ENCODE measurements around the gene CFAP65. TPM values are rescaled to one million over a fixed set of nuclear protein-coding genes. Genes with fewer than 3 reads are reported as not detected.
A peak's percentile ranks its signal among the peaks of the same experiment; 100 is the strongest.

Gene CFAP65
- total RNA-seq, 1 donor from 2014 or later, result 0.80 TPM

- H3K9me3 Mint-ChIP-seq, result no peaks in the 10 kb centered on the region
- Histone ChIP-seq H3K9ac (no peak overlapping the region), H4K20me1 (ENCODE audit: low read depth) (no peaks in the 10 kb centered on the region), H3K27me3 (no peaks in the 10 kb centered on the region), H3K4me3 (no peak overlapping the region), H2AFZ (replicated peaks) (no peak overlapping the region), H3K36me3 (no peaks in the 10 kb centered on the region), H3K4me2 (no peak overlapping the region), H3K27ac (no peak overlapping the region), H3K79me2 (ENCODE audit: low read depth) (no peaks in the 10 kb centered on the region), H3K9me3 (ENCODE audit: low read depth) (no peaks in the 10 kb centered on the region), H3F3A (ENCODE audit: low read depth) (no peaks in the 10 kb centered on the region), H3K4me1 (peaks cover 3% of the 10 kb centered on the region)
- H3K27me3 Mint-ChIP-seq (ENCODE audit: insufficient read depth, low read depth), result peaks cover 2% of the 10 kb centered on the region
- no peak overlapping the region for H3K27ac Mint-ChIP-seq
- TF ChIP-seq EZH2 (IDR thresholded peaks at IDR 0.05) (no peak), CTCF (IDR thresholded peaks at IDR 0.05) (no peak), EZH2phosphoT487 (IDR thresholded peaks at IDR 0.05) (no peak)
- H3K4me3 Mint-ChIP-seq, result no peak overlapping the region
- no peaks in the 10 kb centered on the region for H3K36me3 Mint-ChIP-seq
- H3K4me1 Mint-ChIP-seq, result peaks cover 7% of the 10 kb centered on the region
- DNase-seq (ENCODE audit: low spot score), result no peak
Observed at GRCh38 chr2:219026946-219027345, 14.4 kb downstream of the CFAP65 start.

- H3K4me3 Mint-ChIP-seq, result no peak overlapping the region
- H4K20me1 ChIP-seq (ENCODE audit: low read depth), result no peaks in the 10 kb centered on the region
- peaks cover 3% of the 10 kb centered on the region for H3K27me3 Mint-ChIP-seq (ENCODE audit: insufficient read depth, low read depth)
Observed at GRCh38 chr2:219025637-219026585, 15.4 kb downstream of the CFAP65 start.

GRCh38 chr2:219024059-219024458 lies 17.3 kb downstream of the CFAP65 start:
- no peaks in the 10 kb centered on the region for H3K36me3 Mint-ChIP-seq
- H3K4me3 Mint-ChIP-seq, result no peak overlapping the region

More at GRCh38 chr2:219025637-219026585, 15.4 kb downstream of the CFAP65 start:
- no peaks in the 10 kb centered on the region for H3K36me3 Mint-ChIP-seq
- H3K9me3 ChIP-seq (ENCODE audit: low read depth), result no peaks in the 10 kb centered on the region
- no peak overlapping the region for H3K9ac ChIP-seq
- H3K27ac Mint-ChIP-seq, result no peak overlapping the region
- H3F3A ChIP-seq (ENCODE audit: low read depth), result no peaks in the 10 kb centered on the region
- no peaks in the 10 kb centered on the region for H3K9me3 Mint-ChIP-seq
- H3K79me2 ChIP-seq (ENCODE audit: low read depth), result no peaks in the 10 kb centered on the region
- DNase-seq (ENCODE audit: low spot score), result no peak
- H3K4me2 ChIP-seq, result no peak overlapping the region
- no peaks in the 10 kb centered on the region for H3K36me3 ChIP-seq
- H3K4me1 Mint-ChIP-seq, result peaks cover 7% of the 10 kb centered on the region
- no peak overlapping the region for H3K4me3 ChIP-seq
- peaks cover 3% of the 10 kb centered on the region for H3K4me1 ChIP-seq
- TF ChIP-seq EZH2 (IDR thresholded peaks at IDR 0.05) (no peak), EZH2phosphoT487 (IDR thresholded peaks at IDR 0.05) (no peak), CTCF (IDR thresholded peaks at IDR 0.05) (no peak)
- H2AFZ ChIP-seq (replicated peaks), result no peak overlapping the region
- no peak overlapping the region for H3K27ac ChIP-seq
- H3K27me3 ChIP-seq, result peaks cover under 1% of the 10 kb centered on the region

More at GRCh38 chr2:219024059-219024458, 17.3 kb downstream of the CFAP65 start:
- Histone ChIP-seq H2AFZ (replicated peaks) (no peak overlapping the region), H3F3A (ENCODE audit: low read depth) (no peaks in the 10 kb centered on the region), H3K4me1 (peaks cover 3% of the 10 kb centered on the region), H3K9me3 (ENCODE audit: low read depth) (no peaks in the 10 kb centered on the region), H3K36me3 (no peaks in the 10 kb centered on the region), H3K27ac (no peak overlapping the region), H4K20me1 (ENCODE audit: low read depth) (no peaks in the 10 kb centered on the region), H3K4me3 (no peak overlapping the region), H3K79me2 (ENCODE audit: low read depth) (no peaks in the 10 kb centered on the region), H3K4me2 (no peak overlapping the region), H3K9ac (no peak overlapping the region), H3K27me3 (peaks cover 16% of the 10 kb centered on the region)
- H3K27ac Mint-ChIP-seq, result no peak overlapping the region
- DNase-seq (ENCODE audit: low spot score), result peak; percentile 50
- H3K27me3 Mint-ChIP-seq (ENCODE audit: insufficient read depth, low read depth), result peaks cover 4% of the 10 kb centered on the region
- no peak for TF ChIP-seq EZH2 (IDR thresholded peaks at IDR 0.05)
- TF ChIP-seq EZH2phosphoT487 (IDR thresholded peaks at IDR 0.05), result no peak
- no peak for TF ChIP-seq CTCF (IDR thresholded peaks at IDR 0.05)
- peaks cover 2% of the 10 kb centered on the region for H3K4me1 Mint-ChIP-seq
- no peaks in the 10 kb centered on the region for H3K9me3 Mint-ChIP-seq

Data from neural progenitor cell (in vitro differentiated cells).